HEK293T (cell line): ENCODE measurements around the gene STEAP3.

Experiments
- CTCF ChIA-PET: fragments of 350-600 bp; formaldehyde crosslinking; extraction: SDS; loops from one replicate; lab custom pipeline; 2021; ENCODE audit warnings: antibody characterized with exemption, inconsistent platforms; lab: Yijun Ruan, JAX
- POLR2A ChIA-PET: fragments of 350-600 bp; formaldehyde crosslinking; extraction: SDS; loops from one replicate; lab custom pipeline; 2020; ENCODE audit warnings: antibody characterized with exemption, inconsistent platforms; lab: Yijun Ruan, JAX
- DNase-seq: peaks from one replicate; pipeline ENCODE4 v3.0.0; 2012; ENCODE audit warnings: mixed read lengths; ENCODE audit errors: extremely low spot score
- ARNT ChIP-seq: fragments of 450-650 bp; IDR thresholded peaks from 2 replicates; pipeline ENCODE4 v1.6.1; 2017; ENCODE audit warnings: mild to moderate bottlenecking
- BHLHE40 ChIP-seq: fragments of 450-650 bp; IDR thresholded peaks from 2 replicates; pipeline ENCODE4 v1.6.1; 2016; ENCODE audit warnings: mild to moderate bottlenecking, moderate library complexity, borderline replicate concordance
- CTBP1 ChIP-seq: fragments of 450-650 bp; IDR thresholded peaks from 2 replicates; pipeline ENCODE4 v1.6.1; 2016; ENCODE audit warnings: borderline replicate concordance
- ELF4 ChIP-seq: fragments of 450-650 bp; IDR thresholded peaks from 2 replicates; pipeline ENCODE4 v1.6.1; 2017; ENCODE audit warnings: antibody characterized with exemption
- FOXA1 ChIP-seq: fragments of 450-650 bp; IDR thresholded peaks from 2 replicates; pipeline ENCODE4 v1.6.1; 2016; ENCODE audit warnings: mild to moderate bottlenecking
- FOXK2 ChIP-seq: fragments of 450-650 bp; IDR thresholded peaks from 2 replicates; pipeline ENCODE4 v1.6.1; 2016; ENCODE audit warnings: mild to moderate bottlenecking
- FOXM1 ChIP-seq: fragments of 450-650 bp; IDR thresholded peaks from 2 replicates; pipeline ENCODE4 v1.6.1; 2017; ENCODE audit warnings: mild to moderate bottlenecking, borderline replicate concordance
- HDGF ChIP-seq: fragments of 450-650 bp; IDR thresholded peaks from 2 replicates; pipeline ENCODE4 v1.6.1; 2017; ENCODE audit warnings: antibody characterized with exemption, borderline replicate concordance
- L3MBTL2 ChIP-seq: fragments of 450-650 bp; conservative IDR thresholded peaks from 2 replicates; pipeline ENCODE4 v1.6.1; 2016; ENCODE audit warnings: mild to moderate bottlenecking
- LEF1 ChIP-seq: fragments of 450-650 bp; IDR thresholded peaks from 2 replicates; pipeline ENCODE4 v1.6.1; 2017; ENCODE audit warnings: mild to moderate bottlenecking, borderline replicate concordance
- NFRKB ChIP-seq: fragments of 450-650 bp; IDR thresholded peaks from 2 replicates; pipeline ENCODE4 v1.6.1; 2016; ENCODE audit warnings: mild to moderate bottlenecking, moderate library complexity
- PKNOX1 ChIP-seq: fragments of 450-650 bp; IDR thresholded peaks from 2 replicates; pipeline ENCODE4 v1.6.1; 2016
- SP1 ChIP-seq: fragments of 450-650 bp; IDR thresholded peaks from 2 replicates; pipeline ENCODE4 v1.6.1; 2017
- SUZ12 ChIP-seq: fragments of 450-650 bp; IDR thresholded peaks from 2 replicates; pipeline ENCODE4 v1.6.1; 2016; ENCODE audit warnings: mild to moderate bottlenecking
- TARDBP ChIP-seq: fragments of 450-650 bp; IDR thresholded peaks from 2 replicates; pipeline ENCODE4 v1.6.1; 2016
- ZNF384 ChIP-seq: fragments of 450-650 bp; IDR thresholded peaks from 2 replicates; pipeline ENCODE4 v1.6.1; 2016

Gene STEAP3

GRCh38 chr2:119196301-119197125 is 27.1 kb upstream of the STEAP3 start:
- ChIA-PET CTCF (interaction anchor here (1.4 kb wide), 1 partner anchor 22 kb away, joined by 4 read pairs; no protein-coding TSS in a partner anchor), POLR2A (no interaction called here)
- no peak for TF ChIP-seq SUZ12
- DNase-seq = no peak

- CTCF ChIA-PET = interaction anchor here (1.4 kb wide), 1 partner anchor 23 kb away, joined by 4 read pairs; no protein-coding TSS in a partner anchor
- TF ChIP-seq L3MBTL2 (no peak), ZNF384 (no peak), PKNOX1 (no peak), FOXK2 (no peak), TARDBP (no peak), NFRKB (no peak), ELF4 (no peak), CTBP1 (no peak), HDGF (no peak), SUZ12 (no peak), FOXA1 (no peak), SP1 (no peak), BHLHE40 (no peak), ARNT (no peak), FOXM1 (no peak), LEF1 (no peak)
- no peak for DNase-seq
- POLR2A ChIA-PET = no interaction called here
Measured at GRCh38 chr2:119197126-119197405, 26.6 kb upstream of the STEAP3 start.

- POLR2A ChIA-PET = no interaction called here
- CTCF ChIA-PET = no interaction called here
- TF ChIP-seq CTBP1 = no peak
- TF ChIP-seq ELF4 = no peak
- no peak for TF ChIP-seq FOXA1
- no peak for TF ChIP-seq LEF1
- TF ChIP-seq HDGF = no peak
- TF ChIP-seq TARDBP = no peak
- DNase-seq = no peak
Measured at GRCh38 chr2:119197529-119198239, 25.9 kb upstream of the STEAP3 start.

- POLR2A ChIA-PET = no interaction called here
- DNase-seq = no peak
- CTCF ChIA-PET = no interaction called here
- TF ChIP-seq SP1 (no peak), HDGF (no peak), FOXK2 (no peak), ARNT (no peak), PKNOX1 (no peak), FOXA1 (no peak), NFRKB (no peak), FOXM1 (no peak), SUZ12 (no peak), ELF4 (no peak), TARDBP (no peak), BHLHE40 (no peak), L3MBTL2 (no peak), ZNF384 (no peak), CTBP1 (no peak), LEF1 (no peak)
Measured at GRCh38 chr2:119198240-119198840, 25.3 kb upstream of the STEAP3 start.

- POLR2A ChIA-PET = no interaction called here
- CTCF ChIA-PET = interaction anchor here (0.8 kb wide), 1 partner anchor 8 kb away, joined by 3 read pairs; no protein-coding TSS in a partner anchor
Measured at GRCh38 chr2:119201815-119202214, 21.8 kb upstream of the STEAP3 start.

More at GRCh38 chr2:119201815-119202214, 21.8 kb upstream of the STEAP3 start:
- TF ChIP-seq NFRKB (no peak), HDGF (no peak), PKNOX1 (no peak), FOXM1 (no peak), TARDBP (no peak), LEF1 (no peak), CTBP1 (no peak), ELF4 (no peak), SUZ12 (no peak), FOXA1 (no peak), SP1 (no peak), BHLHE40 (no peak), FOXK2 (no peak), L3MBTL2 (no peak), ARNT (no peak), ZNF384 (no peak)
- no peak for DNase-seq
